Esophagus squamous epithelium (tissue), 4 donors: ENCODE results near the gene YEATS2.

Experiments
- CTCF ChIP-seq, 6 experiments: fragments of 450-650 bp in 4 of 6; fragments of 200-600 bp in 2 of 6; sonication (generic) in 2 of 6; IDR thresholded peaks; one replicate each; pipeline ENCODE4 v1.5.1; 2016 to 2019; ENCODE audit warnings: antibody characterized with exemption in 6 of 6, mild to moderate bottlenecking in 4 of 6, moderate library complexity in 4 of 6
- POLR2A ChIP-seq, 4 donors: fragments of 450-650 bp; IDR thresholded peaks; one replicate each; pipeline ENCODE4 v1.6.1; 2017; ENCODE audit warnings: antibody characterized with exemption in 4 of 4, mild to moderate bottlenecking in 4 of 4, moderate library complexity in 3 of 4

GRCh38 chr3:183698756-183699155 lies 1.2 kb downstream of the YEATS2 start:
- no peak for TF ChIP-seq CTCF (IDR thresholded peaks at IDR 0.05)
- TF ChIP-seq POLR2A (IDR thresholded peaks at IDR 0.05) = no peak
